Fibroblast of lung (primary cell): ENCODE data around the gene LRCH3.

Experiments
- EZH2 ChIP-seq: IDR thresholded peaks from 2 replicates; pipeline ENCODE4 v1.5.1; 2012; ENCODE audit warnings: low read length, control low read depth, mild to moderate bottlenecking; ENCODE audit errors: missing control alignments
- TF ChIP-seq, protein P1 (sequence below), 2 donors: IDR thresholded peaks in 1 of 2; conservative IDR thresholded peaks in 1 of 2; 1 replicate in 1 of 2; 2 replicates in 1 of 2; pipeline ENCODE4 v1.5.1; 2011 to 2012; ENCODE audit warnings: low read length in 2 of 2, control low read depth in 1 of 2, inconsistent platforms in 1 of 2, low read depth in 1 of 2, mild to moderate bottlenecking in 1 of 2

DNA sequence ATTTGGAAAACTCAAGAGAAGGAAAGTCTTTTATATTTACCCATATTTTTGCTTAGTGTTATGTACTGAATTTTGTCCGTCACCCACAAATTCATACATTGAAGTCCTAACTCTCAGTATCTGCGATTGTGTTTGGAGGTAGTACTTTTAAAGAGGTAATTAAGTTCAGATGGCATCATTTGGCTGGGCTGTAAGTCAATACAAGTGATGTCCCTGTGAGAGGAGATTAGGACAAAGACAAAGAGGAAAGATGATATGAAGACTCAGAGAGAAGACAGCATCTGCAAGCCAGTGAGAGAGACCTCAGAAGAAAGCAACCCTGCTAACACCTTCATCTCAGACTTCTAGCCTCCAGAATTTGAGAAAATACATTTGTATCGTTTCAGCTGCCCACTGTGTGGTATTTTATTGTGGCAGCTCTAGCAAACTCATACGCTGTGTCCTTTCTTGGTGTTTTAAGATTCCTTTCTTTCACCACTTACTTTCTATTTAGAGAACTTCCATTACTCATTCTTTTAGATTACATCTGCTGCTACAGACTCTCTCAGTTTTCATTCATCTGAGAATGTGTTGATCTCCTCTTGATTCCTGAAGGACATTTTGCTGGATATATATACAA is 17.0 kb downstream of the LRCH3 start:
- TF ChIP-seq, protein P1, sequence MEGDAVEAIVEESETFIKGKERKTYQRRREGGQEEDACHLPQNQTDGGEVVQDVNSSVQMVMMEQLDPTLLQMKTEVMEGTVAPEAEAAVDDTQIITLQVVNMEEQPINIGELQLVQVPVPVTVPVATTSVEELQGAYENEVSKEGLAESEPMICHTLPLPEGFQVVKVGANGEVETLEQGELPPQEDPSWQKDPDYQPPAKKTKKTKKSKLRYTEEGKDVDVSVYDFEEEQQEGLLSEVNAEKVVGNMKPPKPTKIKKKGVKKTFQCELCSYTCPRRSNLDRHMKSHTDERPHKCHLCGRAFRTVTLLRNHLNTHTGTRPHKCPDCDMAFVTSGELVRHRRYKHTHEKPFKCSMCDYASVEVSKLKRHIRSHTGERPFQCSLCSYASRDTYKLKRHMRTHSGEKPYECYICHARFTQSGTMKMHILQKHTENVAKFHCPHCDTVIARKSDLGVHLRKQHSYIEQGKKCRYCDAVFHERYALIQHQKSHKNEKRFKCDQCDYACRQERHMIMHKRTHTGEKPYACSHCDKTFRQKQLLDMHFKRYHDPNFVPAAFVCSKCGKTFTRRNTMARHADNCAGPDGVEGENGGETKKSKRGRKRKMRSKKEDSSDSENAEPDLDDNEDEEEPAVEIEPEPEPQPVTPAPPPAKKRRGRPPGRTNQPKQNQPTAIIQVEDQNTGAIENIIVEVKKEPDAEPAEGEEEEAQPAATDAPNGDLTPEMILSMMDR (conservative IDR thresholded peaks at IDR 0.05 in 1 of 2, IDR thresholded peaks at IDR 0.05 in 1 of 2; ENCODE audit: low read depth in 1 of 2, low read length in 2 of 2), result no peak
- no peak for TF ChIP-seq EZH2
